WTC11 (cell line): ENCODE data around the gene FAM13C.

Source experiments
- AR ChIP-seq: fragments of 250-450 bp; sonication (Bioruptor Pico); IDR thresholded peaks from 2 replicates; pipeline ENCODE4 v1.9.0; 2021; ENCODE audit warnings: mild to moderate bottlenecking
- ATF6 ChIP-seq: sonication (generic); formaldehyde crosslinking; IDR thresholded peaks from 2 replicates; pipeline ENCODE4 v1.8.1; 2023; ENCODE audit warnings: mild to moderate bottlenecking, missing genetic modification reagents
- CTCF ChIP-seq: fragments of 200-600 bp; IDR thresholded peaks from 2 replicates; pipeline ENCODE4 v1.8.0; 2022; ENCODE audit warnings: antibody characterized with exemption
- E2F5 ChIP-seq: sonication (generic); formaldehyde crosslinking; IDR thresholded peaks from 2 replicates; pipeline ENCODE4 v1.8.1; 2022; ENCODE audit warnings: mild to moderate bottlenecking, moderate library complexity, missing genetic modification reagents
- FOXJ3 ChIP-seq: sonication (generic); formaldehyde crosslinking; IDR thresholded peaks from 2 replicates; pipeline ENCODE4 v1.9.0; 2021; ENCODE audit warnings: missing genetic modification reagents, mild to moderate bottlenecking, borderline replicate concordance
- FOXP4 ChIP-seq: sonication (generic); formaldehyde crosslinking; IDR thresholded peaks from 2 replicates; pipeline ENCODE4 v1.8.0; 2022; ENCODE audit warnings: mild to moderate bottlenecking, missing genetic modification reagents
- HMGXB4 ChIP-seq: sonication (generic); formaldehyde crosslinking; IDR thresholded peaks from 2 replicates; pipeline ENCODE4 v1.8.1; 2023; ENCODE audit warnings: mild to moderate bottlenecking, moderate library complexity, missing genetic modification reagents
- MAX ChIP-seq: sonication (generic); formaldehyde crosslinking; IDR thresholded peaks from 2 replicates; pipeline ENCODE4 v1.8.0; 2022; ENCODE audit warnings: mild to moderate bottlenecking, missing genetic modification reagents
- NR2C2 ChIP-seq: sonication (generic); formaldehyde crosslinking; IDR thresholded peaks from 2 replicates; pipeline ENCODE4 v1.8.0; 2022; ENCODE audit warnings: mild to moderate bottlenecking, missing genetic modification reagents
- PRDM15 ChIP-seq: sonication (generic); formaldehyde crosslinking; IDR thresholded peaks from 2 replicates; pipeline ENCODE4 v1.8.0; 2022; ENCODE audit warnings: missing genetic modification reagents
- SMAD4 ChIP-seq: sonication (generic); formaldehyde crosslinking; IDR thresholded peaks from 2 replicates; pipeline ENCODE4 v1.8.0; 2022; ENCODE audit warnings: mild to moderate bottlenecking, missing genetic modification reagents
- TCF7 ChIP-seq: sonication (generic); formaldehyde crosslinking; IDR thresholded peaks from 2 replicates; pipeline ENCODE4 v1.8.0; 2022; ENCODE audit warnings: mild to moderate bottlenecking, low read depth, missing genetic modification reagents, moderate library complexity
- USF2 ChIP-seq: sonication (generic); formaldehyde crosslinking; IDR thresholded peaks from 2 replicates; pipeline ENCODE4 v1.8.1; 2023; ENCODE audit warnings: mild to moderate bottlenecking, missing genetic modification reagents, moderate library complexity
- ZNF512 ChIP-seq: sonication (generic); formaldehyde crosslinking; IDR thresholded peaks from 2 replicates; pipeline ENCODE4 v1.8.1; 2022; ENCODE audit warnings: missing genetic modification reagents, borderline replicate concordance

- TF ChIP-seq CTCF (no peak), NR2C2 (CRISPR knock-in tag) (no peak), USF2 (CRISPR knock-in tag) (no peak), ATF6 (CRISPR knock-in tag) (no peak), MAX (CRISPR knock-in tag) (no peak), ZNF512 (CRISPR knock-in tag) (no peak), E2F5 (CRISPR knock-in tag) (no peak), TCF7 (CRISPR knock-in tag) (no peak), AR (CRISPR knock-in tag) (no peak), SMAD4 (CRISPR knock-in tag) (no peak), PRDM15 (CRISPR knock-in tag) (no peak), HMGXB4 (CRISPR knock-in tag) (no peak), FOXJ3 (no peak), FOXP4 (CRISPR knock-in tag) (no peak)
Measured at GRCh38 chr10:59279991-59280505, 82.3 kb downstream of the FAM13C start.
